Globus pallidus (tissue), 1 donor: ENCODE data around the gene STMP1.
A peak's percentile ranks its signal among the peaks of the same experiment; 100 is the strongest.
"Not testable (repeated sequence)": the region's sequence is repeated elsewhere in the genome, so short reads cannot be mapped to it uniquely, and the experiment has no call there.

Source experiments
- DNase-seq: peaks from one replicate; pipeline ENCODE4 v3.0.0-alpha.2; 2015; ENCODE audit warnings: low spot score

The STMP1 gene

GRCh38 chr7:135665042-135665441, 2.7 kb downstream of the STMP1 start:
- no peak for DNase-seq

- DNase-seq: no peak
Observed at GRCh38 chr7:135666156-135666555, 3.8 kb downstream of the STMP1 start.

GRCh38 chr7:135666846-135667245, 4.5 kb downstream of the STMP1 start:
- DNase-seq: no peak

GRCh38 chr7:135667626-135668025, 5.3 kb downstream of the STMP1 start:
- DNase-seq: not testable (repeated sequence)

GRCh38 chr7:135668852-135669395, 6.6 kb downstream of the STMP1 start:
- not testable (repeated sequence) for DNase-seq

GRCh38 chr7:135669774-135670173, 7.5 kb downstream of the STMP1 start:
- DNase-seq: no peak

GRCh38 chr7:135670179-135670578, 7.9 kb downstream of the STMP1 start:
- no peak for DNase-seq

GRCh38 chr7:135672560-135673359, 10.4 kb downstream of the STMP1 start:
- peak; percentile 35 for DNase-seq

GRCh38 chr7:135673360-135673706, 11.0 kb downstream of the STMP1 start:
- no peak for DNase-seq

GRCh38 chr7:135678612-135679575, 16.6 kb downstream of the STMP1 start:
- no peak for DNase-seq

GRCh38 chr7:135681762-135682161, 19.4 kb downstream of the STMP1 start:
- no peak for DNase-seq

GRCh38 chr7:135682191-135682590, 19.9 kb downstream of the STMP1 start:
- DNase-seq: no peak

GRCh38 chr7:135683609-135684008, 21.3 kb downstream of the STMP1 start:
- DNase-seq: no peak

GRCh38 chr7:135684136-135684535, 21.8 kb downstream of the STMP1 start:
- DNase-seq: no peak

- DNase-seq: no peak
Observed at GRCh38 chr7:135684699-135685098, 22.4 kb downstream of the STMP1 start.

GRCh38 chr7:135685306-135686084, 23.2 kb downstream of the STMP1 start:
- DNase-seq: no peak

GRCh38 chr7:135687466-135687865, 25.2 kb downstream of the STMP1 start:
- DNase-seq: no peak

- no peak for DNase-seq
Observed at GRCh38 chr7:135690566-135690965, 28.3 kb downstream of the STMP1 start.

GRCh38 chr7:135692055-135692454, 29.7 kb downstream of the STMP1 start:
- no peak for DNase-seq

- not testable (repeated sequence) for DNase-seq
Observed at GRCh38 chr7:135692606-135693005, 30.3 kb downstream of the STMP1 start.

- no peak for DNase-seq
Observed at GRCh38 chr7:135693558-135693957, 31.2 kb downstream of the STMP1 start.
